Ishikawa (cell line): ENCODE data around the gene RAD51B.

Experiments used
- CREB1 ChIP-seq: IDR thresholded peaks from 2 replicates; pipeline ENCODE4 v1.6.1; 2012; ENCODE audit warnings: low read depth
- EGR1 ChIP-seq: IDR thresholded peaks from 2 replicates; pipeline ENCODE4 v1.6.1; 2012
- EP300 ChIP-seq: IDR thresholded peaks from 2 replicates; pipeline ENCODE4 v1.6.1; 2012; ENCODE audit warnings: borderline replicate concordance
- MAX ChIP-seq: IDR thresholded peaks from 2 replicates; pipeline ENCODE4 v1.6.1; 2012
- NFIC ChIP-seq: IDR thresholded peaks from 2 replicates; pipeline ENCODE4 v1.6.1; 2012
- RAD21 ChIP-seq: IDR thresholded peaks from 2 replicates; pipeline ENCODE4 v1.6.1; 2012; ENCODE audit warnings: low read depth
- TF ChIP-seq, protein P1 (sequence below): IDR thresholded peaks from 2 replicates; pipeline ENCODE4 v1.6.1; 2012; ENCODE audit warnings: low read depth, mild to moderate bottlenecking

GRCh38 chr14:67933266-67933665 is 113.7 kb downstream of the RAD51B start:
- TF ChIP-seq MAX (no peak), CREB1 (no peak), RAD21 (no peak), EGR1 (no peak), EP300 (no peak), NFIC (no peak)
- TF ChIP-seq, protein P1, sequence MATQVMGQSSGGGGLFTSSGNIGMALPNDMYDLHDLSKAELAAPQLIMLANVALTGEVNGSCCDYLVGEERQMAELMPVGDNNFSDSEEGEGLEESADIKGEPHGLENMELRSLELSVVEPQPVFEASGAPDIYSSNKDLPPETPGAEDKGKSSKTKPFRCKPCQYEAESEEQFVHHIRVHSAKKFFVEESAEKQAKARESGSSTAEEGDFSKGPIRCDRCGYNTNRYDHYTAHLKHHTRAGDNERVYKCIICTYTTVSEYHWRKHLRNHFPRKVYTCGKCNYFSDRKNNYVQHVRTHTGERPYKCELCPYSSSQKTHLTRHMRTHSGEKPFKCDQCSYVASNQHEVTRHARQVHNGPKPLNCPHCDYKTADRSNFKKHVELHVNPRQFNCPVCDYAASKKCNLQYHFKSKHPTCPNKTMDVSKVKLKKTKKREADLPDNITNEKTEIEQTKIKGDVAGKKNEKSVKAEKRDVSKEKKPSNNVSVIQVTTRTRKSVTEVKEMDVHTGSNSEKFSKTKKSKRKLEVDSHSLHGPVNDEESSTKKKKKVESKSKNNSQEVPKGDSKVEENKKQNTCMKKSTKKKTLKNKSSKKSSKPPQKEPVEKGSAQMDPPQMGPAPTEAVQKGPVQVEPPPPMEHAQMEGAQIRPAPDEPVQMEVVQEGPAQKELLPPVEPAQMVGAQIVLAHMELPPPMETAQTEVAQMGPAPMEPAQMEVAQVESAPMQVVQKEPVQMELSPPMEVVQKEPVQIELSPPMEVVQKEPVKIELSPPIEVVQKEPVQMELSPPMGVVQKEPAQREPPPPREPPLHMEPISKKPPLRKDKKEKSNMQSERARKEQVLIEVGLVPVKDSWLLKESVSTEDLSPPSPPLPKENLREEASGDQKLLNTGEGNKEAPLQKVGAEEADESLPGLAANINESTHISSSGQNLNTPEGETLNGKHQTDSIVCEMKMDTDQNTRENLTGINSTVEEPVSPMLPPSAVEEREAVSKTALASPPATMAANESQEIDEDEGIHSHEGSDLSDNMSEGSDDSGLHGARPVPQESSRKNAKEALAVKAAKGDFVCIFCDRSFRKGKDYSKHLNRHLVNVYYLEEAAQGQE, result no peak
